OCI-LY3 (cell line): ENCODE measurements around the gene GTPBP3.

Source experiments
- H2AFZ ChIP-seq: fragments of 200-600, 300-600 bp; shearing (Covaris generic); 2 replicates; pipeline ENCODE4 v1.6.0; 2014; ENCODE audit warnings: antibody characterized with exemption, low read depth, low read length
- H3K27ac ChIP-seq: fragments of 200-600, 300-600 bp; sonication (generic); 2 replicates; pipeline ENCODE4 v1.5.1; 2014; ENCODE audit warnings: mild to moderate bottlenecking, low read length, moderate library complexity, mixed read lengths
- H3K27me3 ChIP-seq: fragments of 200-600, 300-600 bp; sonication (generic); 2 replicates; pipeline ENCODE4 v1.6.1; 2014; ENCODE audit warnings: low read depth, low read length, mixed read lengths
- H3K36me3 ChIP-seq: fragments of 200-600, 300-600 bp; sonication (generic); replicated peaks from 2 replicates; pipeline ENCODE3; 2014; ENCODE audit warnings: low read depth, low read length, mixed read lengths
- H3K4me1 ChIP-seq: fragments of 300-600, 200-600 bp; sonication (generic); 2 replicates; pipeline ENCODE4 v1.6.1; 2014; ENCODE audit warnings: low read length, mixed read lengths
- H3K4me2 ChIP-seq: fragments of 200-600, 300-600 bp; sonication (generic); 2 replicates; pipeline ENCODE4 v1.6.1; 2014; ENCODE audit warnings: low read length, mixed read lengths
- H3K4me3 ChIP-seq: fragments of 300-600, 200-600 bp; sonication (generic); 2 replicates; pipeline ENCODE4 v1.5.1; 2014; ENCODE audit warnings: antibody characterized with exemption, mild to moderate bottlenecking, low read length, moderate library complexity
- H3K79me2 ChIP-seq: fragments of 300-600, 200-600 bp; shearing (Covaris generic); 2 replicates; pipeline ENCODE4 v1.6.1; 2014; ENCODE audit warnings: mild to moderate bottlenecking, low read length, mixed read lengths
- H3K9ac ChIP-seq: fragments of 300-600, 200-600 bp; shearing (Covaris generic); 2 replicates; pipeline ENCODE4 v1.6.0; 2014; ENCODE audit warnings: mild to moderate bottlenecking, low read length, moderate library complexity
- H3K9me3 ChIP-seq: fragments of 200-600, 300-600 bp; shearing (Covaris generic); 2 replicates; pipeline ENCODE4 v1.6.1; 2014; ENCODE audit warnings: low read length, mixed read lengths; ENCODE audit not compliant: insufficient read depth
- H4K20me1 ChIP-seq: fragments of 200-600, 300-600 bp; sonication (generic); 2 replicates; pipeline ENCODE4 v1.6.1; 2016; ENCODE audit warnings: low read length, mixed read lengths; ENCODE audit not compliant: insufficient read depth
- CTCF ChIP-seq: fragments of 200-600, 300-600 bp; sonication (generic); IDR thresholded peaks from 2 replicates; pipeline ENCODE4 v1.5.1; 2014; ENCODE audit warnings: antibody characterized with exemption, low read length, low read depth
- EZH2phosphoT487 ChIP-seq: fragments of 200-600 bp; shearing (Covaris generic); IDR thresholded peaks from 2 replicates; pipeline ENCODE4 v1.6.1; 2018; ENCODE audit warnings: antibody characterized with exemption, mixed run types, low read depth

The GTPBP3 gene

GRCh38 chr19:17331045-17331558, 6.3 kb upstream of the GTPBP3 start:
- H3K4me1 ChIP-seq: peaks cover 13% of the 10 kb centered on the region

GRCh38 chr19:17332360-17332676, 5.0 kb upstream of the GTPBP3 start:
- no peak for TF ChIP-seq EZH2phosphoT487
- no peak for TF ChIP-seq CTCF
- H3K27ac ChIP-seq: no peak overlapping the region
- no peak overlapping the region for H2AFZ ChIP-seq
- H3K27me3 ChIP-seq: no peaks in the 10 kb centered on the region
- H3K79me2 ChIP-seq: peaks cover 3% of the 10 kb centered on the region; the same call in 1 of the 2 replicates
- H3K9me3 ChIP-seq: no peaks in the 10 kb centered on the region
- peaks cover 8% of the 10 kb centered on the region for H3K36me3 ChIP-seq
- no peak overlapping the region for H3K9ac ChIP-seq
- H3K4me1 ChIP-seq: peaks cover 17% of the 10 kb centered on the region
- no peak overlapping the region for H3K4me3 ChIP-seq
- H4K20me1 ChIP-seq: no peaks in the 10 kb centered on the region
- no peak overlapping the region for H3K4me2 ChIP-seq

More at GRCh38 chr19:17331045-17331558, 6.3 kb upstream of the GTPBP3 start:
- TF ChIP-seq CTCF (no peak), EZH2phosphoT487 (no peak)
- no peak overlapping the region for H3K9ac ChIP-seq
- peaks cover 8% of the 10 kb centered on the region for H3K36me3 ChIP-seq
- no peak overlapping the region for H3K27ac ChIP-seq
- H3K27me3 ChIP-seq: no peaks in the 10 kb centered on the region
- H3K79me2 ChIP-seq: no peaks in the 10 kb centered on the region
- no peaks in the 10 kb centered on the region for H4K20me1 ChIP-seq
- H3K4me3 ChIP-seq: no peak overlapping the region
- H3K9me3 ChIP-seq: no peaks in the 10 kb centered on the region
- H2AFZ ChIP-seq: no peak overlapping the region
- no peak overlapping the region for H3K4me2 ChIP-seq

GRCh38 chr19:17332677-17333581, 4.4 kb upstream of the GTPBP3 start:
- Histone ChIP-seq H4K20me1 (no peaks in the 10 kb centered on the region), H3K4me2 (no peak overlapping the region), H3K4me1 (peaks cover 17% of the 10 kb centered on the region), H3K4me3 (no peak overlapping the region), H3K79me2 (peaks cover 6% of the 10 kb centered on the region), H3K27ac (no peak overlapping the region), H3K36me3 (peaks cover 8% of the 10 kb centered on the region), H3K9ac (no peak overlapping the region), H2AFZ (no peak overlapping the region), H3K9me3 (no peaks in the 10 kb centered on the region), H3K27me3 (no peaks in the 10 kb centered on the region)
- TF ChIP-seq CTCF: no peak

GRCh38 chr19:17333611-17334413, 3.5 kb upstream of the GTPBP3 start:
- peak overlapping the region; percentile 70 for H2AFZ ChIP-seq
- peak overlapping the region; percentile 73 for H3K9ac ChIP-seq
- H3K4me1 ChIP-seq: peaks cover 24% of the 10 kb centered on the region
- H3K4me3 ChIP-seq: peak overlapping the region; percentile 79
- peak overlapping the region; percentile 82 for H3K4me2 ChIP-seq
- peak overlapping the region; percentile 32 for H3K27ac ChIP-seq
- TF ChIP-seq EZH2phosphoT487: no peak
- TF ChIP-seq CTCF: no peak
- no peaks in the 10 kb centered on the region for H3K9me3 ChIP-seq
- H3K36me3 ChIP-seq: peaks cover 11% of the 10 kb centered on the region
- H3K79me2 ChIP-seq: peaks cover 14% of the 10 kb centered on the region
- no peaks in the 10 kb centered on the region for H4K20me1 ChIP-seq
- H3K27me3 ChIP-seq: no peaks in the 10 kb centered on the region
